NCI-H2081 treated with DMSO at 0.1 percent for 48 hours (cell line): Measurements from ENCODE around the gene NR4A2.

ENCODE experiments used
- DNase-seq: peaks from one replicate; lab custom pipeline; 2025; lab: John Stamatoyannopoulos, UW

NR4A2 gene

GRCh38 chr2:156340377-156340776, 7.9 kb upstream of the NR4A2 start:
- DNase-seq: no peak

- no peak for DNase-seq
These were observed 7.3 kb upstream of the NR4A2 start for GRCh38 chr2:156339865-156340264.

GRCh38 chr2:156339110-156339847, 6.8 kb upstream of the NR4A2 start:
- DNase-seq: no peak

GRCh38 chr2:156338578-156338977, 6.1 kb upstream of the NR4A2 start:
- DNase-seq: no peak

GRCh38 chr2:156334496-156335478, 2.3 kb upstream of the NR4A2 start:
- peak; percentile 56 for DNase-seq

- no peak for DNase-seq
These were observed 1.5 kb upstream of the NR4A2 start for GRCh38 chr2:156333951-156334495.

- DNase-seq: no peak
These were observed 891 bp upstream of the NR4A2 start for GRCh38 chr2:156333274-156333950.

GRCh38 chr2:156332284-156332533, 312 bp downstream of the NR4A2 start:
- DNase-seq: no peak

GRCh38 chr2:156331572-156332283, 793 bp downstream of the NR4A2 start:
- DNase-seq: no peak

- no peak for DNase-seq
These were observed 2.4 kb downstream of the NR4A2 start for GRCh38 chr2:156329927-156330726.

GRCh38 chr2:156329031-156329926, 3.2 kb downstream of the NR4A2 start:
- no peak for DNase-seq

GRCh38 chr2:156327835-156328695, 4.5 kb downstream of the NR4A2 start:
- DNase-seq: no peak

GRCh38 chr2:156326526-156327095, 5.9 kb downstream of the NR4A2 start:
- no peak for DNase-seq

- DNase-seq: no peak
These were observed 6.6 kb downstream of the NR4A2 start for GRCh38 chr2:156325688-156326525.

GRCh38 chr2:156323754-156324153, 8.8 kb downstream of the NR4A2 start:
- DNase-seq: no peak

GRCh38 chr2:156322686-156323231, 9.8 kb downstream of the NR4A2 start:
- DNase-seq: no peak

- DNase-seq: no peak
These were observed 10.4 kb downstream of the NR4A2 start for GRCh38 chr2:156322051-156322685.
